T-helper 1 cell treated with Interleukin-12 subunit alpha and Interleukin-12 subunit beta and Interleukin-4 antibody, amounts not matched to agents 30 μg/mL and 1 μg/mL, for 36 hours (primary cell): ENCODE data around the gene TNK2.
"Not testable (repeated sequence)": the region's sequence is repeated elsewhere in the genome, so short reads cannot be mapped to it uniquely, and the experiment has no call there.

Source experiments
- H3K27ac Mint-ChIP-seq: one replicate; pipeline ENCODE4 v1.8.0; 2021; ENCODE audit warnings: mild to moderate bottlenecking, mixed read lengths
- H3K27me3 Mint-ChIP-seq: one replicate; pipeline ENCODE4 v1.8.0; 2021; ENCODE audit warnings: low read depth, mixed read lengths
- H3K36me3 Mint-ChIP-seq: one replicate; pipeline ENCODE4 v1.8.0; 2021; ENCODE audit warnings: low read depth, mixed read lengths
- H3K4me1 Mint-ChIP-seq: one replicate; pipeline ENCODE4 v1.8.0; 2021; ENCODE audit warnings: low read depth, mixed read lengths
- H3K4me3 Mint-ChIP-seq: one replicate; pipeline ENCODE4 v1.8.0; 2021; ENCODE audit warnings: mild to moderate bottlenecking, moderate library complexity, mixed read lengths
- H3K9me3 Mint-ChIP-seq: one replicate; pipeline ENCODE4 v1.8.0; 2021; ENCODE audit warnings: mixed read lengths

Gene TNK2

DNA sequence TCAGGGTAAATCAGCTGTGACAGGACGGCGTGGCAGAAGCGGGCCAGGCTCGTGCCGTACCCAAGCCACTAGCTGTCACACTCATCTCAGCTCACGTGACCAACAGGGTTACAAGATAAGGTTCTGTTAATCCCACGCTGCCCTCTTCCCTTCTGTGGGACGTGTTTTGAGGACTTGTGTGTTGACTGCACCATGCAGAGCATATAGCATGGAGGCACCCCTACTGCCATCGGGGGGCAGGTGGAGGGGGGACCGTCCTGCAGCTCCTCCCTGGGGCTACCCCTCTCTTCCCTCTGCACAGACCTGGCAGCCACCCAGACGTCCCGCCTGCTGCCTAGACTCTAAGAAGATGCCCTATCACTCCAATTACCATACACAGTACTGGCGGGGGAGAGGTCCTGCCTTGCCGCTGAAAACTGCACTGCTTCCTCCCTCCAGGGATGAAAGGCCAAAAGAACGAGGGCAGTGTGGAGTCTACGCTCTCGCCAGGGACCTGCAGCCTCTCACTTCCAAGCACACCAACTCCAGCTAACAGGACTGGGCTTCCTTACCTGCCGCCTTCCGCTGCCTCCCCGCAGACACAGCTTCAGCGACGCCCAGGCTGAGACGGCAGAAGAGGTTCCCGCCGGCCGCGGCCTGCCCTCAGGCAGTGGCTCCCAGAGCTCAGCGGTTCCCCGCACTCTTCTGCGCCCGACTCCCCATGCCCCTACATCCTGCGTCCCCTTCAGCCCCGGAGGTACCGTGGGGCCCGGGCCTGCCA lies at the start of gene TNK2:
TNK2 (minus strand) TSS at position 618 of the 760 bp plus-strand sequence. CDS start 19,963 bp downstream, outside the sequence.
- no peaks in the 10 kb centered on the region for H3K9me3 Mint-ChIP-seq

DNA sequence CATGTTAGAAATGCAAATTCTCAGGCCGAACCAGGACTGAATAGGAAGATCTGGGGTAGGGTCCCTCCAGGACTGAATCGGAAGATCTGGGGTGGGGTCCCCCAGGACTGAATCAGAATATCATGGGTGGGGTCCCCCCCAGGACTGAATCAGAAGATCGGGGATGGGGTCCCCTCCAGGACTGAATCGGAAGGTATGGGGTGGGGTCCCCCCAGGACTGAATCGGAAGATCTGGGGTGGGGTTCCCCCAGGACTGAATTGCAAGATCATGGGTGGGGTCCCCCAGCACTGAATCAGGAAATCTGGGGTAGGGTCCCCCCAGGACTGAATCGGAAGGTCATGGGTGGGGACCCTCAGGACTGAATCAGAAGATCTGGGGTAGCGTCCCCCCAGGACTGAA lies 48.2 kb upstream of the TNK2 start:
- Mint-ChIP-seq H3K27me3 (no peaks in the 10 kb centered on the region), H3K4me3 (no peak overlapping the region), H3K9me3 (no peaks in the 10 kb centered on the region), H3K4me1 (peaks cover 30% of the 10 kb centered on the region), H3K27ac (no peak overlapping the region), H3K36me3 (peaks cover 17% of the 10 kb centered on the region)

More for the DNA sequence above, at the start of gene TNK2:
- no peaks in the 10 kb centered on the region for H3K27me3 Mint-ChIP-seq
- peaks cover 44% of the 10 kb centered on the region for H3K4me1 Mint-ChIP-seq
- peak within 1 kb of the TSS; percentile 89 for H3K4me3 Mint-ChIP-seq
- peak within 1 kb of the TSS; percentile 100 for H3K27ac Mint-ChIP-seq
- peaks cover 15% of the 10 kb centered on the region for H3K36me3 Mint-ChIP-seq

DNA sequence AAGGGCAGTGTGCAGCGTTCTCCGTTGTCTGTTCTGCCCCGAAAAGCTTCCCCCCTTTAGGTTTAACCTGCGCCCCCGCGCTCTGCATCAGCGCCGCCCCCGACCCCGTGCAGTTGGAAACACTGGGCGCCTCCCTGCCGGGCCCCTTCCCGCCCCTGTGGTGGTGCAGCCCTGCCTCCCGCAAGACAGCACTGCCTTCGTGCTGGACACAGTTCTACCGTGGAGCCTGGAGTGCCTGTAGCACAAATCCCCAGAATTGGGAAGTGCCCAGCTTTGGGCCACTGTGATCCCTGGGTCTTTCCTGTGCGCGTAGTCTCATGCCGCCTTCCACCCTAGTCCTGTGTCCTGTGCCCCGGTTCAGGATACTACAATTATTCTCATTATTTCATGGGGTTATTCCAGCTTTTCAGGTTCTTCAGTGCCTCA lies 47.1 kb upstream of the TNK2 start:
- Mint-ChIP-seq H3K27ac (peak overlapping the region; percentile 43), H3K4me3 (peak overlapping the region; percentile 63)

DNA sequence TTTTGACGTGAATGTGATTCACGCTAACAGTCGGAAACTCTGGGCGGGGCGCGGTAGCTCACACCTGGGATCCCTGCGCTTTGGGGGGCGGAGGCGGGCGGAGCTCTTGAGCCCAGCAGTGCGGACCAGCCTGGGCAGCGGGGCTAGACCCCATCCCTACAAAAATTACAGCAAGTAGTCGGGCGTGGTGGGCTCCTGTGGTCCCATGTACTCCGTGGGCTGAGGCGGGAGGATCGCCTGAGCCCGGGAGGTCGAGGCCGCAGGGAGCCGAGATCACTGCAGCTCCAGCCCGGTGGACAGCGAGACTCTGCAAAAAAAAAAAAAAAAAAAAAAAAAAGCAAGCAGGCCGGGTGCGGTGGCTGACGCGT lies 46.4 kb upstream of the TNK2 start:
- Mint-ChIP-seq H3K4me1 (peaks cover 24% of the 10 kb centered on the region), H3K4me3 (peak overlapping the region; percentile 46)
- not testable (repeated sequence) for H3K27me3 Mint-ChIP-seq, H3K27ac Mint-ChIP-seq, H3K9me3 Mint-ChIP-seq, H3K36me3 Mint-ChIP-seq

More for the DNA sequence above, 47.1 kb upstream of the TNK2 start:
- H3K27me3 Mint-ChIP-seq, H3K9me3 Mint-ChIP-seq, H3K36me3 Mint-ChIP-seq: not testable (repeated sequence)
- peaks cover 21% of the 10 kb centered on the region for H3K4me1 Mint-ChIP-seq

DNA sequence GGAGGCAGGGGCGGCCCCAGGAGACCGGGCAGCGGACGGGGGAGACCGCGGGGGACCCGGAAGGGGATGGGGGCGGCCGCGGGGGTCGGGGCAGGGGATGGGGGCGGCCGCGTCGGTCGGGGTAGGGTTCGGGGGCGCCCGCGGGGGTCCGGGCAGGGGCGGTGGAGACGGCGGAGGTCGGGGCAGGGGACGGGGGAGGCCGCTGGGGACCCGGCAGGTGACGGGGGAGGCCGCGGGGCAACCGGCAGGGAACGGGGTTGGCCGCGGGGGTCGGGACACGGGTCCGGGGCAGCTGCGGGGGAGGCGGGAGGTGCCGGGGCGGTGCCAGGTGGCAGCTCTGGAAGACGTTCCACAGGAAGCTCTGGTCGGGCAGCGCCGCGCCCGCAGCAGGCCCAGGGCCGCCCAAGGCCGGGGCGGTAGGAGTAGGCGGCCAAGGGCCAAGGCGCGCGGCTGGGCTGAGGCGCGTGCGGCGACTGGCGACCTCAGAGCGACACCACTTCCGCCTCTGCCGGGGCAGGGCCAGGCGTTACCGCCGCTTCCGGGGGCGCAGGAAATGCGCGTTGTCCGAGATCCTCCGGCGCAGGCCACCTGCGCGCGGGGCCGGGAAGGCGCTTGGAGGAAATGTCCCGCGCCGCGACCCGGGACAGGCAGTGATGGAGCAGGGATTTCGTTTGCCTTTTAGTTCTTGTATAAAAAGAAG lies 45.9 kb upstream of the TNK2 start:
- Mint-ChIP-seq H3K4me1 (peaks cover 24% of the 10 kb centered on the region), H3K4me3 (peak overlapping the region; percentile 46)
- not testable (repeated sequence) for H3K36me3 Mint-ChIP-seq, H3K27me3 Mint-ChIP-seq, H3K27ac Mint-ChIP-seq, H3K9me3 Mint-ChIP-seq

DNA sequence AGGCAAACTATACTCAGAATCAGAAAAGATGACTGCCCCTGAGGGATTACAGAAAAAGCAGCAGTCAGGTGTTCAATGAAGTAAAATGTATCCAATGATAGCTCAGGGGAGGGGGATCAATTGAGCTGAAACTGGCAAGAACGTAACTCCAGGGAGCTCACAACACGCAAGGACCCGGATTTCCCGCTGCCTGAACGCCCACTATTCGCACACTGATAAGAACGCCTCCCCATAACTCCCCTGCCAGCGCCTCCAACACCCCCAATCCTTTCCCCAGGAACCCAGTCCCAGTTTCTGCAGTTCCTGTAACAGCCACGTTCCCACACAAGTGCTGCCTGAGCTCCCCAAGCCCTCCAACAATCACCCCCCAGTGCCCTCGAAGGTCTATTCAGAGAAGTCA lies 44.2 kb upstream of the TNK2 start:
- not testable (repeated sequence) for H3K9me3 Mint-ChIP-seq, H3K27ac Mint-ChIP-seq, H3K27me3 Mint-ChIP-seq, H3K4me3 Mint-ChIP-seq, H3K36me3 Mint-ChIP-seq
- peaks cover 22% of the 10 kb centered on the region for H3K4me1 Mint-ChIP-seq

DNA sequence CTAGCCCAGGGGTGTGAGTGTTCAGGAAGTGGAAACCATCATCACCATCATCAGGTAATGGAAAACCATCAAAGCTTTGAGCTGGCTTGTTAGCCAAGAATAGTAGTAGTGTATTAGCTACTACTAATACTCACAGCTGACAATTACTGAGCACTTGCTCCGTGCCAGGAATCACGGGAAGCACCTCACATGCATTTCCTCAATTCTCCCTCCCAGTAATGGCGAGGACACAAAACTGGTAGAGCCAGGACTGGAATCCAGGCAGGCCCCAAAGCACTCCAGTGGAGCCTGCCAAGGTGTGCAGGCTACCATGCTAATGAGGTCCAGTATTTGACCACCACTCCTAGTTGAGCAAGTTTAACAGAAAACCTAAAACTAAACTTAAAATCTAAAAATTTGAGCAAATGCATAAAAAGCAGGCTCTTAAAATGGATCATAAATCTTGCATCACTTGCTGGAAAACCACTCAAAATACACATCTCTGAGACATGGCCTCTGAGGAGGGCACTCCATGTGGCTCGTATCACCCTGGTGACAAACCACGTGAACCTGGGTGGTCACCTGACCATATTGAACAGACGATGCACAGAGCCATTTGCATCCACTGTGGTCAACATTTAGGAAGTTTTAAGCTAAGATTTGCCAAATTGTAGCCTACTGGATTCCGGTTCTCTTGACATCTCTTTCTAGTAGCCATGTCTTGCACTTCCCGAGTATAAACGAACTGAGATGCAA lies 43.3 kb upstream of the TNK2 start:
- not testable (repeated sequence) for H3K36me3 Mint-ChIP-seq

DNA sequence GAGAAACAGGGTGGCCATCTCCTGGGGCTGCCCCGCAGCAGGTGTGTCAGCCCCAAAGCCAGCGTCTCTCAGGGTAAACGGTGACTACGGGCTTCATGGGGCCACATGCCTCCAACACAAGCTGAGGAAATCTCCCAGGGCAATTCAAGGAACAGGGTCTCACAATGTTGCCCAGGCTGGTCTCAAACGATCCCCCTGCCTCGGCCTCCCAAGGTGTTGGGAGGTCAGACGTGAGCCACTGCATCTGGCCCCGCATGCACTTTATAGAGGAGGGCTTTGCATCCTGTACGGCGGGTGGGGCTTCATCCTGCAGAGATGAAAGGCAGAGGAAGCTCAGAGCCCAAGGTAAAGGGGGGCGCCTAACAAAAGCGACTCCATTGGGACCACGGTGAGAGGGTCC lies 42.4 kb upstream of the TNK2 start:
- H3K4me1 Mint-ChIP-seq: peaks cover 15% of the 10 kb centered on the region
- not testable (repeated sequence) for H3K36me3 Mint-ChIP-seq, H3K27ac Mint-ChIP-seq, H3K9me3 Mint-ChIP-seq, H3K27me3 Mint-ChIP-seq, H3K4me3 Mint-ChIP-seq

More for the DNA sequence above, 43.3 kb upstream of the TNK2 start:
- not testable (repeated sequence) for H3K9me3 Mint-ChIP-seq, H3K27ac Mint-ChIP-seq, H3K27me3 Mint-ChIP-seq, H3K4me3 Mint-ChIP-seq
- H3K4me1 Mint-ChIP-seq: peaks cover 22% of the 10 kb centered on the region

DNA sequence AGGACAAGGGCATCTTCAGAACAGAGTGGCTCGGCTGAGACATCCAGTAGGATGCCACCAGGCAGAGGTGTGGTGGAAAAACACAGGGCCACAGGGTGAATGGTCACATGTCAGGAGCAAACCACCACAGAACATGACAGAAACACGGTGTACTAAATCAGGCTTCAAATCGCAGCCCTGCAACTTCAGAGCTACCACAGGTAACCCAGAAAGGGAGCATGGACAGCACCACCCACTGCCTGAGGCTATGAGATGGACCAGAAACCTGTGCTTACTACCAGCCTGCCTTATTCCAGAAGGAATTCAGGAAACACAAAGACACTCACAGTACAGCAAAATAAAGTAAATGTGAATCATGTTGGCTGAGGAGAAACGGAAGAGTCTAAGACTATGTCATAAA lies 41.8 kb upstream of the TNK2 start:
- H3K9me3 Mint-ChIP-seq, H3K36me3 Mint-ChIP-seq, H3K27me3 Mint-ChIP-seq, H3K27ac Mint-ChIP-seq, H3K4me3 Mint-ChIP-seq: not testable (repeated sequence)
- peaks cover 11% of the 10 kb centered on the region for H3K4me1 Mint-ChIP-seq

DNA sequence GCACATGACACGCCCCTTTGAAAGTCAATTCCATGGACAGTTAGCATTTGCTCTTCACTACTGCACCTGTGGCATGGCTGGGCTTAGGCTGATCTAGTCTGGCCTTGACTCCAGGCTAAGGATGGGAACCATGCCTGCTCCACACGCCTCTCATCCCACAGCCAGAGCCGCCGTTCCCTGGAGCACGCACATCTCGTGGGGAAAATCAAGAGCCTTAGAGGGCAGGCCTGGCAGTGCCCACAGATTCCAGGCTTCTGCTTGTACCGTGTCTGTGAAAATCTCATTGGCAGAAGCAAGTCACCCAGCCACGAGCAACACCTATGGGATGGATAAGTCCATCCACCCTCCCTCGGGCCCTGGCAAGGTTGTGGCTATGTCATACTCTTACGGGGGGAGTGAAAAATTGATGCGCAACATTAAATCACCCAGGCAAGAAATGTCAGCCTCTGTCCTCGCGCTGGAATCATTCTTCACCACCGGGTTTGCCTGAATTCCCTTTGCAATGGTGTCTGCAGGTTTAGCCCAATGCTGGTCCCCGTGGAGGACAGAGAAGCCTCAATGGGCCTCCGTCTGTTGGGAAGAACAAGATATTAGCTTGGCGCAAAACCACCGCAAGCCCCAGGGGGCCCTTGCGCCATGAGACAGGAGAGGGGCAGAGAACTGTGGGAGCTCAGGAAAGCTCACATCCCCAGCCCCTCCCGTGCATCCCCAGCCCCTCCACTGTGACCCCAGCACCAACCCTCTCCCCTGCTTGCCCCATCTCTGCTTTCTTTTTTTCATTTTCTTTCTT lies 38.8 kb upstream of the TNK2 start:
- H3K36me3 Mint-ChIP-seq, H3K27me3 Mint-ChIP-seq, H3K4me1 Mint-ChIP-seq, H3K27ac Mint-ChIP-seq, H3K9me3 Mint-ChIP-seq, H3K4me3 Mint-ChIP-seq: not testable (repeated sequence)

DNA sequence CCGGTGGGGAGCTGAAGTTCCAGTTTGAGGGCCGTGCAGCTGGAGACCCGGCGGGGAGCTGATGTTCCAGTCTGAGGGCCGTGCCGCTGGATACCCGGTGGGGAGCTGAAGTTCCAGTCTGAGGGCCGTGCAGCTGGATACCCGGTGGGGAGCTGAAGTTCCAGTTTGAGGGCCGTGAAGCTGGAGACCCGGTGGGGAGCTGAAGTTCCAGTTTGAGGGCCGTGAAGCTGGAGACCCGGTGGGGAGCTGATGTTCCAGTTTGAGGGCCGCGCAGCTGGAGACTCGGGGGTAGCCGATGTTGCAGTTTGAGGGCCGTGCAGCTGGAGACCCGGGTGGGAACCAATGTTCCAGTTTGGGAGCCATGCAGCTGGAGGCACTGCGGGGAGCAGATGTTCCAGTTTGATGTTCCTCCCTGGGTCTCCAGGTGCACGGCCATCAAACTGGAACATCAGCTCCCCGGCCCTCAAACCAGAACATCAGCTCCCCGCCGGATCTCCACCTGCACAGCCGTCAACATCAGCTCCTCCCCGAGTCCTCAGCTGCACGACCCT lies 33.0 kb upstream of the TNK2 start:
- H3K36me3 Mint-ChIP-seq, H3K4me1 Mint-ChIP-seq: not testable (repeated sequence)

DNA sequence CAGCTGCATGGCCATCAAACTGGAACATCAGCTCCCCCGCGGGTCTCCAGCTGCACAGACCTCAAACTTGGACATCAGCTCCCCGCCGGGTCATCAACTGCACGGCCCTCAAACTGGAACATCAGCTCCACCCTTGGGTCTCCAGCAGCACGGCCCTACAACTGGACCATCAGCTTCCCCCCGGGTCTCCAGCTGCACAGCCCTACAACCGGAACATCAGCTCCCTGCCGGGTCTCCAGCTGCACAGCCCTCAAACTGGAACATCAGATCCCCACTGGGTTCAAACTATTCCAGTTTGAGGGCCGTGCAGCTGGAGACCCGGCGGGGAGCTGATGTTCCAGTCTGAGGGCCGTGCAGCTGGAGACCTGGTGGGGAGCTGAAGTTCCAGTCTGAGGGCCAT lies 32.5 kb upstream of the TNK2 start:
- not testable (repeated sequence) for H3K9me3 Mint-ChIP-seq, H3K27ac Mint-ChIP-seq, H3K4me1 Mint-ChIP-seq, H3K36me3 Mint-ChIP-seq, H3K4me3 Mint-ChIP-seq, H3K27me3 Mint-ChIP-seq

More for the DNA sequence above, 33.0 kb upstream of the TNK2 start:
- not testable (repeated sequence) for H3K27ac Mint-ChIP-seq, H3K9me3 Mint-ChIP-seq, H3K4me3 Mint-ChIP-seq, H3K27me3 Mint-ChIP-seq

DNA sequence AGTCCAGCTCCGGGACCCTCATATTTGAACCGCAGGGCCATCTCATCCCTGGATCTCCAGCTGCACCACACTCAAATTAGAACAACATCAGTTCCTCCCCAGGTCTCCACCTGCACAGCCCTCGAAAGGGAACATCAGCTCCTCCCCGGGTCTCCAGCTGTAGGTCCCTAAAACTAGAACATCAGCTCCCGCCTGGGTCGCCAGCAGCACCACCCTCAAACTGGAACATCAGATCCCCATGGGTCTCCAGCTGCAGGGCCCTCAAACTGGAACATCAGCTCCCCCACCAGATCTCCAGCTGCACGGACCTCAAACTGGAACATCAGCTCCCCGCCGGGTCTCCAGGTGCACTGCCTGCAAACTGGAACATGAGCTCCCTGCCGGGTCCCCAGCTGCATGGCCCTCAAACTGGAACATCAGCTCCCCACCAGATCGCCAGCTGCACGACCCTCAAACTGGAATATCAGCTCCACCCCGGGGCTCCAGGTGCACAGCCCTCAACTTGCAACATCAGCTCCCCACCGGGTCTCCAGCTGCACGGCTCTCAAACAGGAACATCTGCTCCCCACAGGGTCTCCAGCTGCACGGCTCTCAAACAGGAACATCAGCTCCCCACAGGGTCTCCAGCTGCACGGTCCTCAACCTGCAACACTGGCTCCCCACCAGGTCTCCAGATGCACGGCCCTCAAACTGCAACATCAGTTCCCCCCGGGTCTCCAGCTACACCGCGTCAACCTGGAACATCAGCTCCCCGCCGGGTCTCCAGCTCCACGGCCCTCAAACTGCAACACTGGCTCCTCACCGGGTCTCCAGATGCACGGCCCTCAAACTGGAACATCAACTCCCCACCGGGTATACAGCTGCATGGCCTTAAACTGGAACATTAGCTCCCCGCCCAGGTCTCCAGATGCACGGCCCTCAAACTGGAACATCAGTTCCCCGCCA lies 31.4 kb upstream of the TNK2 start:
- H3K9me3 Mint-ChIP-seq, H3K27ac Mint-ChIP-seq, H3K4me3 Mint-ChIP-seq, H3K4me1 Mint-ChIP-seq, H3K36me3 Mint-ChIP-seq, H3K27me3 Mint-ChIP-seq: not testable (repeated sequence)
